ENCODE data around the gene SMTNL2. TPM values are rescaled to one million over a fixed set of nuclear protein-coding genes. Genes with fewer than 3 reads are reported as not detected.

SMTNL2 gene
- polyA plus RNA-seq, 1 of the 3 experiments (the other 2 are of a cell fraction) = not detected

GRCh38 chr17:4551141-4551540 lies 33.2 kb upstream of the SMTNL2 start:
- no peak overlapping the region for H3K27ac ChIP-seq (ENCODE audit: low read depth in 2 of 2, low read length in 1 of 2)
- DNase-seq = peak; percentile 43
- H3K9ac ChIP-seq = no peak overlapping the region
- no peak overlapping the region for H2AFZ ChIP-seq (ENCODE audit: low read depth)
- peaks cover 26 to 65% of the 10 kb centered on the region in 2 experiments for H3K36me3 ChIP-seq (replicated peaks in 1 of 2; ENCODE audit: control insufficient read depth in 1 of 2, insufficient read depth in 2 of 2, low read length in 1 of 2)
- H3K79me2 ChIP-seq (ENCODE audit: insufficient read depth) = peaks cover 31% of the 10 kb centered on the region
- H3K4me3 ChIP-seq (ENCODE audit: low read depth in 2 of 2, low read length in 1 of 2) = no peak overlapping the region
- H4K20me1 ChIP-seq (ENCODE audit: insufficient read depth) = no peaks in the 10 kb centered on the region
- CTCF ChIA-PET = interaction anchor here (0.8 to 3.5 kb wide), 5 partner anchors 9 to 129 kb away, joined by 3 to 11 read pairs (median 4); no protein-coding TSS in a partner anchor
- 85% methylated on average over 7 of the region's 8 CpGs for WGBS (ENCODE audit: low lambda C conversion rate)
- peaks cover 3% of the 10 kb centered on the region for H3F3A ChIP-seq (replicated peaks; ENCODE audit: insufficient read depth)
- POLR2A ChIA-PET = interaction anchor here (2.2 kb wide), 1 partner anchor 14 kb away, joined by 8 read pairs; no protein-coding TSS in a partner anchor
- no peaks in the 10 kb centered on the region for H3K27me3 ChIP-seq (ENCODE audit: insufficient read depth)
- H3K9me2 ChIP-seq = no peaks in the 10 kb centered on the region
- H3K4me1 ChIP-seq (ENCODE audit: control insufficient read depth in 1 of 2, insufficient read depth in 2 of 2, low read depth in 1 of 2, low read length in 1 of 2) = peaks cover 7 to 17% of the 10 kb centered on the region in 2 experiments; a peak in 1 of 4 replicates
- H3K4me2 ChIP-seq = no peak overlapping the region
- TF ChIP-seq USF2 (IDR thresholded peaks at IDR 0.05; ENCODE audit: borderline replicate concordance, low read depth, low read length) (no peak), CTCF (IDR thresholded peaks at IDR 0.05) (peak; percentile 31; the same call in 1 of the 2 replicates)
- H3K9me3 ChIP-seq = no peaks in the 10 kb centered on the region

GRCh38 chr17:4551796-4552525 lies 32.4 kb upstream of the SMTNL2 start:
- H3K4me3 ChIP-seq (ENCODE audit: low read depth in 2 of 2, low read length in 1 of 2) = no peak overlapping the region
- H3K79me2 ChIP-seq (ENCODE audit: insufficient read depth) = peaks cover 31% of the 10 kb centered on the region
- H3K9me2 ChIP-seq = no peaks in the 10 kb centered on the region
- no peak overlapping the region for H3K4me2 ChIP-seq
- TF ChIP-seq MEF2A (IDR thresholded peaks at IDR 0.05; ENCODE audit: borderline replicate concordance, low read depth) (no peak), EZH2phosphoT487 (IDR thresholded peaks at IDR 0.05; ENCODE audit: borderline replicate concordance, low read depth) (no peak), FOXJ3 (CRISPR knock-in tag; IDR thresholded peaks at IDR 0.05) (no peak), MAX (IDR thresholded peaks at IDR 0.05; ENCODE audit: low read depth) (no peak), RCOR1 (IDR thresholded peaks at IDR 0.05; ENCODE audit: low read length) (no peak), CTCF (IDR thresholded peaks at IDR 0.05) (no peak), FOSL2 (IDR thresholded peaks at IDR 0.05; ENCODE audit: borderline replicate concordance, low read depth) (no peak), TAF1 (IDR thresholded peaks at IDR 0.05; ENCODE audit: borderline replicate concordance, low read depth, low read length) (no peak)
- H3K27ac ChIP-seq (ENCODE audit: low read depth in 2 of 2, low read length in 1 of 2) = no peak overlapping the region
- no peak for DNase-seq
- H3K4me1 ChIP-seq (ENCODE audit: control insufficient read depth in 1 of 2, insufficient read depth in 2 of 2, low read depth in 1 of 2, low read length in 1 of 2) = peaks cover 7 to 18% of the 10 kb centered on the region in 2 experiments; a peak in 1 of 4 replicates
- 93% methylated on average over 23 of the region's 27 CpGs for WGBS (ENCODE audit: low lambda C conversion rate)
- H3K36me3 ChIP-seq (replicated peaks in 1 of 2; ENCODE audit: control insufficient read depth in 1 of 2, insufficient read depth in 2 of 2, low read length in 1 of 2) = peaks cover 18 to 59% of the 10 kb centered on the region in 2 experiments
- CTCF ChIA-PET = interaction anchor here (0.6 to 3.5 kb wide), 4 partner anchors 10 to 15 kb away, joined by 3 to 11 read pairs (median 3); no protein-coding TSS in a partner anchor
- H3K27me3 ChIP-seq (ENCODE audit: insufficient read depth) = no peaks in the 10 kb centered on the region
- no peak overlapping the region for H3K9ac ChIP-seq
- no peaks in the 10 kb centered on the region for H3K9me3 ChIP-seq
- no peaks in the 10 kb centered on the region for H4K20me1 ChIP-seq (ENCODE audit: insufficient read depth)
- no peak overlapping the region for H2AFZ ChIP-seq (ENCODE audit: low read depth)
- POLR2A ChIA-PET = interaction anchor here (2.2 kb wide), 1 partner anchor 14 kb away, joined by 8 read pairs; no protein-coding TSS in a partner anchor
- H3F3A ChIP-seq (replicated peaks; ENCODE audit: insufficient read depth) = peaks cover 3% of the 10 kb centered on the region

All from SK-N-SH (cell line).